Measurements from ENCODE around the gene HCAR1.
A peak's percentile ranks its signal among the peaks of the same experiment; 100 is the strongest.
"Not testable (repeated sequence)": the region's sequence is repeated elsewhere in the genome, so short reads cannot be mapped to it uniquely, and the experiment has no call there.

The HCAR1 gene

GRCh38 chr12:122721057-122721545 is 9.5 kb downstream of the HCAR1 start:
- no peak for DNase-seq

GRCh38 chr12:122716658-122717057 is 14.0 kb downstream of the HCAR1 start, which contains the start of gene HCAR3:
TSS of gene HCAR3 (minus strand) at chr12:122716811. CDS start at chr12:122716737, 74 bp downstream.
- not testable (repeated sequence) for DNase-seq

GRCh38 chr12:122715211-122715610 is 15.4 kb downstream of the HCAR1 start:
- not testable (repeated sequence) for DNase-seq

- not testable (repeated sequence) for DNase-seq
Measured at GRCh38 chr12:122713491-122714188, 17.0 kb downstream of the HCAR1 start.

GRCh38 chr12:122711266-122711665 is 19.4 kb downstream of the HCAR1 start:
- DNase-seq: not testable (repeated sequence)

GRCh38 chr12:122710341-122710740 is 20.3 kb downstream of the HCAR1 start:
- DNase-seq: not testable (repeated sequence)

GRCh38 chr12:122709287-122709686 is 21.4 kb downstream of the HCAR1 start:
- not testable (repeated sequence) for DNase-seq

- not testable (repeated sequence) for DNase-seq
Measured at GRCh38 chr12:122703841-122704240, 26.8 kb downstream of the HCAR1 start.

GRCh38 chr12:122702890-122703611 is 27.6 kb downstream of the HCAR1 start, which contains the start of gene HCAR2:
TSS of gene HCAR2 (minus strand) at chr12:122703357. CDS start at chr12:122703283, 74 bp downstream.
- DNase-seq: peak; percentile 33

- DNase-seq: not testable (repeated sequence)
Measured at GRCh38 chr12:122701481-122701880, 29.2 kb downstream of the HCAR1 start.

GRCh38 chr12:122700038-122700710 is 30.5 kb downstream of the HCAR1 start:
- not testable (repeated sequence) for DNase-seq

- not testable (repeated sequence) for DNase-seq
Measured at GRCh38 chr12:122696922-122697321, 33.7 kb downstream of the HCAR1 start.

- DNase-seq: no peak
Measured at GRCh38 chr12:122691566-122691965, 39.1 kb downstream of the HCAR1 start.

GRCh38 chr12:122688291-122688690 is 42.4 kb downstream of the HCAR1 start:
- no peak for DNase-seq

- DNase-seq: peak; percentile 81
Measured at GRCh38 chr12:122687086-122687485, 43.6 kb downstream of the HCAR1 start.

- no peak for DNase-seq
Measured at GRCh38 chr12:122686538-122686937, 44.1 kb downstream of the HCAR1 start.

- no peak for DNase-seq
Measured at GRCh38 chr12:122684297-122684813, 46.3 kb downstream of the HCAR1 start.

GRCh38 chr12:122681814-122682213 is 48.8 kb downstream of the HCAR1 start:
- no peak for DNase-seq

GRCh38 chr12:122680989-122681388 is 49.7 kb downstream of the HCAR1 start:
- not testable (repeated sequence) for DNase-seq

- DNase-seq: not testable (repeated sequence)
Measured at GRCh38 chr12:122676781-122677180, 53.9 kb downstream of the HCAR1 start.
